Suprapubic skin (tissue), 4 donors: Measurements from ENCODE around the gene TBC1D1.

Experiments
- CTCF ChIP-seq, 2 donors: fragments of 200-600 bp in 1 of 2; fragments of 450-650 bp in 1 of 2; sonication (generic) in 1 of 2; IDR thresholded peaks; one replicate each; pipeline ENCODE4 v1.5.1; 2016 to 2019; ENCODE audit warnings: antibody characterized with exemption in 2 of 2, mild to moderate bottlenecking in 1 of 2, moderate library complexity in 1 of 2
- EP300 ChIP-seq: sonication (generic); formaldehyde crosslinking; IDR thresholded peaks from one replicate; pipeline ENCODE4 v1.6.1; 2017; ENCODE audit warnings: antibody characterized with exemption
- POLR2A ChIP-seq, 2 donors: fragments of 450-650 bp; IDR thresholded peaks; one replicate each; pipeline ENCODE4 v1.6.1; 2017; ENCODE audit warnings: antibody characterized with exemption in 2 of 2, mild to moderate bottlenecking in 2 of 2, moderate library complexity in 2 of 2
- POLR2AphosphoS5 ChIP-seq, 3 donors: sonication (generic); formaldehyde crosslinking; IDR thresholded peaks; one replicate each; pipeline ENCODE4 v1.6.1; 2017; ENCODE audit warnings: antibody characterized with exemption in 3 of 3

- no peak for TF ChIP-seq EP300
- TF ChIP-seq CTCF (IDR thresholded peaks at IDR 0.05): no peak
- no peak for TF ChIP-seq POLR2A (IDR thresholded peaks at IDR 0.05)
- TF ChIP-seq POLR2AphosphoS5 (IDR thresholded peaks at IDR 0.05): no peak
These were observed 8.1 kb upstream of the TBC1D1 start for GRCh38 chr4:37882665-37883296.
